ENCODE measurements around the gene SALL2. TPM values are rescaled to one million over a fixed set of nuclear protein-coding genes. Genes with fewer than 3 reads are reported as not detected.

The SALL2 gene
- total and polyA plus RNA-seq, 2 of the 8 experiments (the other 6 are each of a cell fraction or from before 2014, with no cell fraction given) = 310 to 360 TPM

DNA sequence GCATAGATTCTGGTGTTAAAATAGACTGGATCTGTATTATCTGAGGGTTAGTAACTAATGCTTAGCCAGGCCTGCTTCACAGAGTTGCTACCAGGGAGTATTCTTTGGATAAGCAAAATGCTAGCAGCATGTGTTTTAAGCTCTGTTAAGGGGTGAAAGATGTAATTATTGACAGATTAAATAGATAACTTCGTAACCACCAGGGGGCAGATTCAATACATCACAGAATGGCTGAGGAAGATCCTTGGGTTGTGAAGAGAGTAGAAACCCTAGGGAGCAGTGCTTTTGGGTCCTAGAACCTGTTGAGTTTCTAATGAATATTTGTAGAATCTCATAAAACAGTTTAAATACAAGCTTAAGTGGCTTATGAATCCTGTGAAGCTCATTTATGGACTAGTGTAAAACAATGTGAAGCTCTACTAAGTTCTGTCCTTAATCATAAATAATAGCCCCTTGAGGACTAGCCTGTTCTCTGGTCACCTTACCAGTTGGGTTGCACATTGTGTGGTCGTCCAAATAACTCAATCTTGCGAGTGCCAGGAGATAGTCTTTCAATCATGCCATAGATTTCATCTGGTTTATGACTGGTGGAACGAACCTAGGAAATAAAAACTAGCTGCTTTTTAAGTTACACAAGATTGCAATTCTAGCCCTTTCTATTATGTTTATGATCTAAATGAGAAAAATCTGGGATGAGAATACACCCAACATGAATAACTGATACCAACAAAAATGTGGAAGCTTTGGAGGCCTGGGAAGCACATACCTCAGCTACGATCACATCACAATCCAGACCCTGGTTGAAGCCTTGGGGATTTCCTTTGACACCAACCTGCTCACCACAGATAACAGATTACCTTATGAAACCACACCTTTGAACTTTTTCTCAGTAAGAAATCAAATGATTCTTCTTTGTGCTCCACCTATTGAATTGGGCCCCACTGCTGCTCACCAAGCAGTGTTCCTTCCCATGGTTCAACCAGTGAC, 27.3 kb downstream of the SALL2 start:
- Histone ChIP-seq H2BK5ac (ENCODE audit: low read depth, low read length) (no peak overlapping the region), H3K23ac (ENCODE audit: insufficient read length) (no peak overlapping the region), H2BK12ac (ENCODE audit: low read depth, low read length) (no peak overlapping the region), H2AK5ac (ENCODE audit: low read depth, low read length) (no peak overlapping the region), H2AFZ (ENCODE audit: low read length) (no peak overlapping the region), H2BK120ac (replicated peaks; ENCODE audit: low read depth, low read length) (no peak overlapping the region), H4K91ac (replicated peaks; ENCODE audit: insufficient read length, low read length) (no peak overlapping the region), H3K9me3 (ENCODE audit: insufficient read depth in 2 of 2, low read depth in 1 of 2, low read length in 1 of 2) (no peaks in the 10 kb centered on the region), H3K36me3 (ENCODE audit: control insufficient read depth in 2 of 4, insufficient read depth in 4 of 4, low read length in 3 of 4) (peaks cover 40 to 93% (median 76%) of the 10 kb centered on the region in 4 experiments), H4K8ac (ENCODE audit: extremely low read depth, insufficient read depth, low read length) (no peak overlapping the region), H4K20me1 (replicated peaks in 1 of 2; ENCODE audit: control insufficient read depth in 1 of 2, insufficient read depth in 2 of 2, low read length in 2 of 2) (peaks cover 0 to 6% of the 10 kb centered on the region in 2 experiments), H3K18ac (ENCODE audit: extremely low read depth, low read length) (no peak overlapping the region), H3K4me1 (replicated peaks in 1 of 4; ENCODE audit: control insufficient read depth in 3 of 4, insufficient read depth in 4 of 4, low read length in 3 of 4) (peaks cover 0 to 2% (median 1%) of the 10 kb centered on the region in 4 experiments; a peak in 2 of 7 replicates), H3K27ac (ENCODE audit: low read depth, low read length) (peak overlapping the region; percentile 55; the same call in 1 of the 2 replicates), H4K5ac (ENCODE audit: insufficient read length, low read depth, low read length) (no peak overlapping the region), H2BK15ac (ENCODE audit: low read length) (no peak overlapping the region), H3K27me3 (replicated peaks in 1 of 4; ENCODE audit: control insufficient read depth in 3 of 4, extremely low read depth in 1 of 4, insufficient read depth in 3 of 4, low read length in 3 of 4) (no peaks in the 10 kb centered on the region), H3K9ac (replicated peaks in 1 of 4; ENCODE audit: extremely low read depth in 1 of 4, low read depth in 3 of 4, low read length in 3 of 4) (no peak overlapping the region), H3K4ac (replicated peaks; ENCODE audit: insufficient read length, low read depth, low read length) (no peak overlapping the region), H3K4me2 (ENCODE audit: insufficient read depth in 1 of 2, low read depth in 2 of 2, low read length in 2 of 2) (no peak overlapping the region), H3K23me2 (ENCODE audit: low read depth, low read length) (no peaks in the 10 kb centered on the region), H2BK20ac (ENCODE audit: low read length) (no peak overlapping the region), H3K79me1 (ENCODE audit: low read depth, low read length) (no peaks in the 10 kb centered on the region), H3K79me2 (ENCODE audit: control insufficient read depth in 1 of 2, insufficient read depth in 2 of 2, low read length in 2 of 2) (peaks cover 0 to 11% of the 10 kb centered on the region in 2 experiments; a peak in 2 of 4 replicates), H3K4me3 (ENCODE audit: extremely low read depth in 1 of 4, insufficient read depth in 2 of 4, low read depth in 3 of 4, low read length in 4 of 4) (no peak overlapping the region), H3K14ac (ENCODE audit: insufficient read length) (no peak overlapping the region), H3K56ac (replicated peaks; ENCODE audit: insufficient read length, low read depth, low read length) (no peak overlapping the region)
- peak in 1 of 2 experiments; percentile 43 for DNase-seq (ENCODE audit: low read depth in 1 of 2, low spot score in 2 of 2)
- POLR2A ChIA-PET (ENCODE audit: partially characterized antibody) = interaction anchor here (0.8 to 5.9 kb wide), 20 partner anchors 9 to 129 kb away, joined by 3 to 61 read pairs (median 5); partner anchors contain the start of genes METTL3, RAB2B, SALL2 and TOX4
- peak; percentile 77 for FAIRE-seq
- CTCF ChIA-PET (ENCODE audit: partially characterized antibody) = interaction anchor here (1.0 to 5.4 kb wide), 37 partner anchors 9 to 415 kb away, joined by 3 to 64 read pairs (median 6); partner anchors contain the start of genes CHD8, METTL3, OR10G3 and SALL2
- WGBS, 2 experiments (ENCODE audit: extremely low coverage in 1 of 2, insufficient coverage in 1 of 2, insufficient read length in 1 of 2, insufficient replicate concordance in 2 of 2, low coverage in 1 of 2, low lambda C conversion rate in 2 of 2, missing lambda C conversion rate in 1 of 2) = 81% methylated on average over 5 of the region's 5 CpGs; no CpG with 5 or more reads in 1 of the 2 experiments
- TF ChIP-seq RNF2 (IDR thresholded peaks at IDR 0.05; ENCODE audit: borderline replicate concordance, low read depth, low read length, missing control alignments, poor library complexity, severe bottlenecking) = no peak
- TF ChIP-seq EP300 (IDR thresholded peaks at IDR 0.05; ENCODE audit: borderline replicate concordance in 1 of 2, low read depth in 2 of 2, low read length in 2 of 2) = no peak
- no peak for TF ChIP-seq ZNF274 (IDR thresholded peaks at IDR 0.05; ENCODE audit: borderline replicate concordance, extremely low read depth, low read length)
- TF ChIP-seq, protein P1, sequence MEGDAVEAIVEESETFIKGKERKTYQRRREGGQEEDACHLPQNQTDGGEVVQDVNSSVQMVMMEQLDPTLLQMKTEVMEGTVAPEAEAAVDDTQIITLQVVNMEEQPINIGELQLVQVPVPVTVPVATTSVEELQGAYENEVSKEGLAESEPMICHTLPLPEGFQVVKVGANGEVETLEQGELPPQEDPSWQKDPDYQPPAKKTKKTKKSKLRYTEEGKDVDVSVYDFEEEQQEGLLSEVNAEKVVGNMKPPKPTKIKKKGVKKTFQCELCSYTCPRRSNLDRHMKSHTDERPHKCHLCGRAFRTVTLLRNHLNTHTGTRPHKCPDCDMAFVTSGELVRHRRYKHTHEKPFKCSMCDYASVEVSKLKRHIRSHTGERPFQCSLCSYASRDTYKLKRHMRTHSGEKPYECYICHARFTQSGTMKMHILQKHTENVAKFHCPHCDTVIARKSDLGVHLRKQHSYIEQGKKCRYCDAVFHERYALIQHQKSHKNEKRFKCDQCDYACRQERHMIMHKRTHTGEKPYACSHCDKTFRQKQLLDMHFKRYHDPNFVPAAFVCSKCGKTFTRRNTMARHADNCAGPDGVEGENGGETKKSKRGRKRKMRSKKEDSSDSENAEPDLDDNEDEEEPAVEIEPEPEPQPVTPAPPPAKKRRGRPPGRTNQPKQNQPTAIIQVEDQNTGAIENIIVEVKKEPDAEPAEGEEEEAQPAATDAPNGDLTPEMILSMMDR (IDR thresholded peaks at IDR 0.05; ENCODE audit: control extremely low read depth in 1 of 3, insufficient read depth in 1 of 3, low read depth in 1 of 3, low read length in 3 of 3) = peak in 2 of 3 experiments; percentile 51 to 56; a peak in 3 of 4 replicates
- TF ChIP-seq POLR2A (IDR thresholded peaks at IDR 0.05; ENCODE audit: control extremely low read depth in 1 of 2, low read depth in 2 of 2, low read length in 2 of 2) = no peak
